Astrocyte (in vitro differentiated cells and primary cell): ENCODE measurements around the gene CYP2C19. TPM values are rescaled to one million over a fixed set of nuclear protein-coding genes. Genes with fewer than 3 reads are reported as not detected.

Experiments used
- DNase-seq: peaks from one replicate; pipeline ENCODE4 v3.0.0-alpha.2; 2010; ENCODE audit warnings: low read depth
- FAIRE-seq: peaks from 2 replicates; lab custom pipeline; 2011; peaks lifted over from hg19 to GRCh38; lab: Jason Lieb, UNC
- H2AFZ ChIP-seq: 2 replicates; pipeline ENCODE4 v1.6.0; 2012; ENCODE audit warnings: low read depth, low read length, inconsistent platforms
- H3K27ac ChIP-seq: 2 replicates; pipeline ENCODE4 v1.5.1; 2011; ENCODE audit warnings: low read depth, low read length, inconsistent platforms
- H3K27me3 ChIP-seq: 2 replicates; pipeline ENCODE4 v1.6.0; 2011; ENCODE audit warnings: low read length, inconsistent platforms; ENCODE audit not compliant: insufficient read depth
- H3K36me3 ChIP-seq: 2 replicates; pipeline ENCODE4 v1.5.1; 2011; ENCODE audit warnings: low read length, inconsistent platforms; ENCODE audit not compliant: insufficient read depth
- H3K4me1 ChIP-seq: 2 replicates; pipeline ENCODE4 v1.5.1; 2011; ENCODE audit warnings: low read length, inconsistent platforms; ENCODE audit not compliant: insufficient read depth
- H3K4me2 ChIP-seq: 2 replicates; pipeline ENCODE4 v1.6.0; 2012; ENCODE audit warnings: low read length, inconsistent platforms
- H3K4me3 ChIP-seq: 2 replicates; pipeline ENCODE4 v1.5.1; 2011; ENCODE audit warnings: low read depth, mild to moderate bottlenecking, low read length, inconsistent platforms; ENCODE audit not compliant: insufficient read depth
- H3K79me2 ChIP-seq: 2 replicates; pipeline ENCODE4 v1.6.0; 2012; ENCODE audit warnings: mild to moderate bottlenecking, low read length, inconsistent platforms; ENCODE audit not compliant: insufficient read depth
- H3K9ac ChIP-seq: 2 replicates; pipeline ENCODE4 v1.6.0; 2012; ENCODE audit warnings: mild to moderate bottlenecking, low read length, inconsistent platforms
- H3K9me3 ChIP-seq: 2 replicates; pipeline ENCODE4 v1.5.1; 2012; ENCODE audit warnings: low read depth, mild to moderate bottlenecking, low read length, inconsistent platforms; ENCODE audit not compliant: insufficient read depth
- H4K20me1 ChIP-seq: 2 replicates; pipeline ENCODE4 v1.6.0; 2012; ENCODE audit warnings: low read length, inconsistent platforms; ENCODE audit not compliant: insufficient read depth
- H3K27ac Mint-ChIP-seq: one replicate; pipeline ENCODE4 v1.8.0; 2021; ENCODE audit warnings: mild to moderate bottlenecking, mixed read lengths; ENCODE audit not compliant: unreplicated experiment
- H3K27me3 Mint-ChIP-seq: one replicate; pipeline ENCODE4 v1.8.0; 2021; ENCODE audit warnings: low read depth, mixed read lengths; ENCODE audit not compliant: unreplicated experiment
- H3K36me3 Mint-ChIP-seq: one replicate; pipeline ENCODE4 v1.8.0; 2021; ENCODE audit warnings: low read depth, mixed read lengths; ENCODE audit not compliant: unreplicated experiment
- H3K4me1 Mint-ChIP-seq: one replicate; pipeline ENCODE4 v1.8.0; 2021; ENCODE audit warnings: low read depth, mixed read lengths; ENCODE audit not compliant: unreplicated experiment
- H3K4me3 Mint-ChIP-seq: one replicate; pipeline ENCODE4 v1.8.0; 2021; ENCODE audit warnings: mild to moderate bottlenecking, moderate library complexity, mixed read lengths; ENCODE audit not compliant: unreplicated experiment
- H3K9me3 Mint-ChIP-seq: one replicate; pipeline ENCODE4 v1.8.0; 2021; ENCODE audit warnings: mild to moderate bottlenecking, mixed read lengths; ENCODE audit not compliant: unreplicated experiment
- CTCF ChIP-seq: IDR thresholded peaks from 2 replicates; pipeline ENCODE4 v1.5.1; 2011; ENCODE audit warnings: low read depth, mild to moderate bottlenecking, inconsistent platforms, low read length, moderate library complexity; ENCODE audit not compliant: insufficient read depth
- EZH2 ChIP-seq: IDR thresholded peaks from 2 replicates; pipeline ENCODE4 v1.6.1; 2012; ENCODE audit warnings: mild to moderate bottlenecking, low read length, inconsistent platforms; ENCODE audit not compliant: insufficient read depth
- total RNA-seq: library from RNA; stranded (reverse); gene quantifications from 2 replicates; pipeline ENCODE4 v1.2.1, GENCODE V29; 2021

Gene CYP2C19
- total RNA-seq, 1 donor from 2014 or later = not detected

DNA sequence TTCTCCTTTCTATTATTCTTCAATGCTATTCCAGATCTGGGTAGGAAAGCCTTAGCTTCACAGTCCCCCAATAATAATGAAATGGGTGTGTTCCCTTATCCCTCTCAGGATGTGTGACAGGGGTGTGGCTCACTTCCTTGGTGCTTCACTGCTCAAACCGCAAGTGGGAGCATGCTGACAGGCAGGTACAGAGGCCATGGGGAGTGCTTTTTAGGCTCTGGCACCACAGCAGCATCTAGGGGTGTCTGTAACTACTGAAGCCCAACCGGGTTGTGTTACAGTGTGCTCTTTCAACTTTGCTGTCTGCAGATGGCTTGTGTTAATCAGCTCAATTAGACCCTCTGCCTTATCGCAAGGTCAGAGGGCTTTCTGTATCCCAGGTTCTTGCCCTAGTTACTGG is 96.6 kb downstream of the CYP2C19 start:
- FAIRE-seq (no peak), DNase-seq (no peak)
- TF ChIP-seq CTCF (no peak), EZH2 (no peak)
- Histone ChIP-seq H3K27me3 (no peaks in the 10 kb centered on the region), H3K27ac (no peak overlapping the region), H3K4me1 (no peaks in the 10 kb centered on the region), H3K79me2 (no peaks in the 10 kb centered on the region), H3K9me3 (peaks cover 3% of the 10 kb centered on the region), H2AFZ (no peak overlapping the region), H3K9ac (no peak overlapping the region), H3K36me3 (no peaks in the 10 kb centered on the region), H3K4me2 (no peak overlapping the region), H3K4me3 (no peak overlapping the region), H4K20me1 (no peaks in the 10 kb centered on the region)
- no peaks in the 10 kb centered on the region for H3K4me1 Mint-ChIP-seq
- no peak overlapping the region for H3K27ac Mint-ChIP-seq
- no peaks in the 10 kb centered on the region for H3K9me3 Mint-ChIP-seq
- no peaks in the 10 kb centered on the region for H3K36me3 Mint-ChIP-seq
- no peaks in the 10 kb centered on the region for H3K27me3 Mint-ChIP-seq
- H3K4me3 Mint-ChIP-seq = no peak overlapping the region

GRCh38 chr10:94878649-94879048 is 116.2 kb downstream of the CYP2C19 start:
- Mint-ChIP-seq H3K27ac (no peak overlapping the region), H3K4me3 (no peak overlapping the region), H3K27me3 (peaks cover 1% of the 10 kb centered on the region), H3K9me3 (no peaks in the 10 kb centered on the region), H3K4me1 (no peaks in the 10 kb centered on the region), H3K36me3 (no peaks in the 10 kb centered on the region)
- H2AFZ ChIP-seq = no peak overlapping the region
- no peaks in the 10 kb centered on the region for H4K20me1 ChIP-seq
- peaks cover 5% of the 10 kb centered on the region for H3K9me3 ChIP-seq
- H3K79me2 ChIP-seq = no peaks in the 10 kb centered on the region
- DNase-seq (no peak), FAIRE-seq (no peak)
- H3K9ac ChIP-seq = no peak overlapping the region
- H3K36me3 ChIP-seq = no peaks in the 10 kb centered on the region
- no peaks in the 10 kb centered on the region for H3K4me1 ChIP-seq
- no peaks in the 10 kb centered on the region for H3K27me3 ChIP-seq
- no peak overlapping the region for H3K27ac ChIP-seq
- no peak for TF ChIP-seq CTCF
- no peak for TF ChIP-seq EZH2
- H3K4me3 ChIP-seq = no peak overlapping the region
- H3K4me2 ChIP-seq = no peak overlapping the region

DNA sequence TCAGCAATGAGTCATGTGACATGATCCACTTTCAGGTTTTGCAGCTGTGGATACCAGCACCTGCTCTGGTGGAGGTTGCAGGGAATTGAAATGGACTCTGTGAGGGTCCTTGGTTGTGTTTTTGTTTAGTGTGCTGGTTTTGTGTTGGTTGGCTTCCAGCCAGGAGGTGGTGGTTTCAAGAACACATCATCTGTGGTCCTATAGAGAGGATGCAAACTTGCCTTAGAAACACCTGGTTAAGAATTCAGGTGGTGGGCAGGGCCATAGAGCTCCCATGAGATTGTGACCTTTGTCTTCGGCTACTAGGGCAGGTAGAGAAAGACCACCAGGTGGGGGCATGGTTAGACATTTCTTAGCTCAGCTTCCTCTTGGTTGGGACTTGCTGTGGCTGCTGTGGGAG is 116.7 kb downstream of the CYP2C19 start:
- Mint-ChIP-seq H3K27ac (no peak overlapping the region), H3K9me3 (no peaks in the 10 kb centered on the region), H3K4me1 (no peaks in the 10 kb centered on the region), H3K27me3 (peaks cover 1% of the 10 kb centered on the region), H3K4me3 (no peak overlapping the region), H3K36me3 (no peaks in the 10 kb centered on the region)
- no peaks in the 10 kb centered on the region for H4K20me1 ChIP-seq
- no peak overlapping the region for H3K4me2 ChIP-seq
- H3K4me3 ChIP-seq = no peak overlapping the region
- H3K9ac ChIP-seq = no peak overlapping the region
- no peaks in the 10 kb centered on the region for H3K36me3 ChIP-seq
- peaks cover 5% of the 10 kb centered on the region for H3K9me3 ChIP-seq
- DNase-seq = no peak
- no peaks in the 10 kb centered on the region for H3K4me1 ChIP-seq
- H2AFZ ChIP-seq = no peak overlapping the region
- no peak for FAIRE-seq
- no peaks in the 10 kb centered on the region for H3K27me3 ChIP-seq
- no peak overlapping the region for H3K27ac ChIP-seq
- TF ChIP-seq EZH2 = no peak
- no peak for TF ChIP-seq CTCF
- H3K79me2 ChIP-seq = no peaks in the 10 kb centered on the region
